Activated T-cell treated with anti-CD3 and anti-CD28 coated beads, Interleukin-2, amount 50 U/mL, for 72 hours (primary cell): ENCODE measurements around the gene KRT84. TPM values are rescaled to one million over a fixed set of nuclear protein-coding genes. Genes with fewer than 3 reads are reported as not detected.
A peak's percentile ranks its signal among the peaks of the same experiment; 100 is the strongest.

Experiments used
- ATAC-seq, 2 donors: fragments of 150-1000 bp; cut with Tn5 transposase; replicated peaks in 1 of 2; 2 replicates each; pipeline ENCODE4 v1.10.0; 2021; ENCODE audit warnings: moderate library complexity in 2 of 2, mild to moderate bottlenecking in 1 of 2
- DNase-seq, 2 donors: peaks; one replicate each; pipeline ENCODE4 v3.0.0; 2021 to 2022; ENCODE audit warnings: mixed read lengths in 1 of 2
- H3K27ac Mint-ChIP-seq: one replicate; pipeline ENCODE4 v1.8.0; 2022; ENCODE audit warnings: mild to moderate bottlenecking, moderate library complexity, mixed read lengths
- H3K27me3 Mint-ChIP-seq: one replicate; pipeline ENCODE4 v1.8.0; 2022; ENCODE audit warnings: low read depth, mixed read lengths
- H3K36me3 Mint-ChIP-seq, 2 donors: one replicate each; pipeline ENCODE4 v1.8.0; 2022; ENCODE audit warnings: mixed read lengths in 2 of 2, mild to moderate bottlenecking in 1 of 2; ENCODE audit not compliant: insufficient read depth in 2 of 2
- H3K4me1 Mint-ChIP-seq: one replicate; pipeline ENCODE4 v1.8.0; 2022; ENCODE audit warnings: low read depth, mixed read lengths
- H3K4me3 Mint-ChIP-seq, 2 donors: one replicate each; pipeline ENCODE4 v1.8.0; 2022; ENCODE audit warnings: mild to moderate bottlenecking in 2 of 2, mixed read lengths in 2 of 2, moderate library complexity in 2 of 2
- H3K9me3 Mint-ChIP-seq, 2 donors: one replicate each; pipeline ENCODE4 v1.8.0; 2022; ENCODE audit warnings: mixed read lengths in 2 of 2
- total RNA-seq, 2 donors: library from RNA; stranded (reverse); gene quantifications; one replicate each; pipeline ENCODE4 v1.2.3, GENCODE V29; 2022

KRT84 gene
- total RNA-seq, 2 donors from 2014 or later: not detected

DNA sequence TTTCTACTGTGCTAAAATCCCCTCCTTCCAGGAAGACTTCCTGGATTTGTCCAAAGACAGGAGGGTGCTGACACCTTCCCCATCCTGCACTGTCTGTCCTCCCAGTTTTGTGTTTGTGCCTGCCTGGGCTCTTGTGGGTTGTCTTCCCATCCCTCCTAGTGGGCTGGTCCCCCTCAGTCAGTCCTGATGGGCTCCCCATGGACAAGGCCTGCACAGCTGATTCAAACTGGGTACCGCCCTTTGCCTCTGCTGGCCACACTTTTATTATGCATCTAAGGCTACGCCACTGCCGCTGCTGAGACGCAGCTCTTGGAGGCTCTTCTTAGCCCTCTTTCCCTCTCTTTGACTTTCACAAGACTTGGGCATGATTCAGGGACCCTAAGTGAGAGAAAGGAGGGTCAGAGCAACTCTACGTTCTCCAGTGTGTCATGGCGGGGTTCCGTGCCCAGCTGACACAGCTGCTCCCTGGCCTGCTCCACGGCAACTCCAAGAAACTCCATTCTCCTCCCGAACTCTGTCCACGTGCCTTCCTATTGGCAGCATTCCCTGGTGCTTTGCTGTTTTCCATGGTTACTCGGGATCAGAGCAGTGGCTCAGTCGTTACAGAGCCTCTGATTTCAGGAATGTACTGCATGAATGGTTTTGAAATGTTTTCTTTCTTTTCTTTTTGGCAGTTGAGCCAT is 14.4 kb downstream of the KRT84 start:
- Mint-ChIP-seq H3K27ac (no peak overlapping the region), H3K27me3 (peaks cover 17% of the 10 kb centered on the region), H3K4me1 (no peaks in the 10 kb centered on the region), H3K36me3 (no peaks in the 10 kb centered on the region), H3K4me3 (no peak overlapping the region), H3K9me3 (no peaks in the 10 kb centered on the region)
- no peak for DNase-seq
- no peak for ATAC-seq

GRCh38 chr12:52369809-52370208 is 15.6 kb downstream of the KRT84 start:
- no peaks in the 10 kb centered on the region for H3K36me3 Mint-ChIP-seq
- DNase-seq (no peak), ATAC-seq (no peak)
- H3K4me3 Mint-ChIP-seq: no peak overlapping the region
- no peaks in the 10 kb centered on the region for H3K9me3 Mint-ChIP-seq
- H3K4me1 Mint-ChIP-seq: no peaks in the 10 kb centered on the region
- no peak overlapping the region for H3K27ac Mint-ChIP-seq
- H3K27me3 Mint-ChIP-seq: peaks cover 12% of the 10 kb centered on the region

GRCh38 chr12:52369211-52369610 is 16.2 kb downstream of the KRT84 start:
- Mint-ChIP-seq H3K4me1 (no peaks in the 10 kb centered on the region), H3K27me3 (peaks cover 12% of the 10 kb centered on the region), H3K9me3 (no peaks in the 10 kb centered on the region), H3K27ac (no peak overlapping the region), H3K36me3 (no peaks in the 10 kb centered on the region), H3K4me3 (no peak overlapping the region)
- no peak for DNase-seq
- ATAC-seq: no peak

DNA sequence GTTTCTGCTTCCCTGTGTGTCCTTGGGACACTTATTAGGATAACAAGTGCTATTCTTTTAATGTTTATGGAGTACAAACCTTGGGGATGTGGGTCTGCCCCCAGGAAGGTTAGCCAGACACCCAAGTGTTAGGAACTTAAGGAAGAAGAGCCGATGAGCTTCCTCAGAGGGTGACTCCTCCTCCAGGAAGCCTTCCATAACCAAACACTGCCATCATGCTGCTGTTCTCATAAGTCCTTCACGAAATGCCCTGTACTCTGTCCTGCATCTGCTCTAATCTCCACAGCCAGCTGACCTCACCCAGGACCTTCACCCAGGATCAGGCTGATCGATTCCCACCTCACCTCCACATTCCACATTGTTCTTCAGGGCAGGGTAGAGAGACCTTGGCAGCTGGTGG is 16.9 kb downstream of the KRT84 start:
- no peak overlapping the region for H3K27ac Mint-ChIP-seq
- DNase-seq: no peak
- no peaks in the 10 kb centered on the region for H3K4me1 Mint-ChIP-seq
- ATAC-seq: no peak
- H3K36me3 Mint-ChIP-seq: no peaks in the 10 kb centered on the region
- H3K9me3 Mint-ChIP-seq: no peaks in the 10 kb centered on the region
- peaks cover 12% of the 10 kb centered on the region for H3K27me3 Mint-ChIP-seq
- H3K4me3 Mint-ChIP-seq: no peak overlapping the region

GRCh38 chr12:52367876-52368275 is 17.6 kb downstream of the KRT84 start:
- no peaks in the 10 kb centered on the region for H3K9me3 Mint-ChIP-seq
- peaks cover 12% of the 10 kb centered on the region for H3K27me3 Mint-ChIP-seq
- no peak overlapping the region for H3K4me3 Mint-ChIP-seq
- no peak overlapping the region for H3K27ac Mint-ChIP-seq
- ATAC-seq: no peak
- no peak for DNase-seq
- no peaks in the 10 kb centered on the region for H3K4me1 Mint-ChIP-seq
- H3K36me3 Mint-ChIP-seq: no peaks in the 10 kb centered on the region

DNA sequence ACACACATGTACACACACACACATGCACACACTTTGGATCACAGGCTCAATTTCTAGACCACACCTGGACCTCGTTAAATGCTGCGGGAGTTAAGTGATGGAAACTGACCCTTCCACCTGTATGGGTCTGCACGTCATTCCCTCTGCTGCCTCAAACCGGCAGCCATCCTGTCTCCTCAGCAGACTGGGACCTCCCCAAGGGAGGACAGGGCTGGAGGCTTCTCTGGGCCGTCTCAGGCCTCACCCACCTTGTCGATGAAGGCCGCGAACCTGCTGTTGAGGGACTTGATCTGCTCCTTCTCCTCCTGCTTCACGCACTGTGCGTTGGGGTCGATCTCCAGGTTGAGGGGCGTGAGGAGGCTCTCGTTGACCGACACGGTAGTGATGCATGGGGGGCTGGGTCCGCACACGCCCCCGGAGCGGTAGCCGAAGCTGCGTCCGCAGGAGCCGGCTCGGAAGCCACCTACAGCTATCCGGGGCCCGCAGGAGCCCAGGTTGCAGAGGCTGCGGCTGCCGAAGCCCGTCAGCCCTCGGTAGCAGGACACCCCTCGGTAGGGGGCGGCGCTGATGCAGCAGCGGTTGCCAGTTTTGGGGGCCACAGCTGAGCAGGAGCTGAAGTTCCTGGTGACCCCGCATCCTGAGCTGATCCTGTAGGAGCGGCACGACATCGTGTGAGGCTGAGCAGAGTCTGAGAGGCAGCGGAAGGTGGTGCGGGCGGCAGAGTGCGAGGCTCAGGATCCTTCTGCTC is 18.5 kb downstream of the KRT84 start, which contains the start of gene KRT85:
Gene KRT85 (minus strand): TSS at position 744 of the 748 bp plus-strand sequence. CDS start 76 bp downstream, at position 668.
- H3K27me3 Mint-ChIP-seq: peaks cover 12% of the 10 kb centered on the region

DNA sequence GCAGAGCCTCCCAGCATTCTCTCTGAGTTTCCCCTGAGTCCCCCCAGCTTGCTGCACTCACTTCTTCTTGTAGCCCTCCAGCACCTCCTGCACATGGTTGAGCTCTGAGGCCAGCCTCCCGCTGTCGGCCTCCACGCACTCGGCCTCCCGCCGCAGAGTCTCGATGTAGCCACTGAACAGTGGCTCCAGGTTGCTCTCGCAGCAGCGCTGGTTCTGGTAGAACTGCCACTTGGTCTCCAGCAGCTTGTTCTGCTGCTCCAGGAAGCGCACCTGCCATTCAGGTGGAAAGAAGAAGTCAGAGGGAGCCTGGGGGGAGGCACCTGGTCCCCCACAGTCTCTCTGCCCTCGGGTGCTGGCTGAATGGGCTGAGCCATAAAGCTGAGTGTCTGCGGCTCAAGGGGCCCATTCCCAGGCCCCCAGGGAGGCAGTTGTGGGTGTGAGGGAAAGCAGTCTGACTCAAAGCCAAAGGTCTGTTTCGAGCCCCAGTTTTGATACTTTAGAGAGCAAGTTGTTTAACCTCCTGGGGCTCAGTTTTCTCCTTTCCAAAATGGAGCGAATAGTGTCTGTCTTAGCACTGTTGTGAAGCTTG is 20.5 kb downstream of the KRT84 start:
- H3K27me3 Mint-ChIP-seq: peaks cover 6% of the 10 kb centered on the region
- H3K9me3 Mint-ChIP-seq: no peaks in the 10 kb centered on the region
- H3K4me3 Mint-ChIP-seq: no peak overlapping the region
- no peaks in the 10 kb centered on the region for H3K4me1 Mint-ChIP-seq
- DNase-seq (no peak), ATAC-seq (no peak)
- no peak overlapping the region for H3K27ac Mint-ChIP-seq
- H3K36me3 Mint-ChIP-seq: no peaks in the 10 kb centered on the region

More for the DNA sequence above, 18.5 kb downstream of the KRT84 start, which contains the start of gene KRT85:
- ATAC-seq (no peak), DNase-seq (no peak)
- Mint-ChIP-seq H3K9me3 (no peaks in the 10 kb centered on the region), H3K27ac (no peak within 1 kb of the TSS), H3K36me3 (no peaks in the 10 kb centered on the region), H3K4me3 (no peak within 1 kb of the TSS), H3K4me1 (no peaks in the 10 kb centered on the region)

DNA sequence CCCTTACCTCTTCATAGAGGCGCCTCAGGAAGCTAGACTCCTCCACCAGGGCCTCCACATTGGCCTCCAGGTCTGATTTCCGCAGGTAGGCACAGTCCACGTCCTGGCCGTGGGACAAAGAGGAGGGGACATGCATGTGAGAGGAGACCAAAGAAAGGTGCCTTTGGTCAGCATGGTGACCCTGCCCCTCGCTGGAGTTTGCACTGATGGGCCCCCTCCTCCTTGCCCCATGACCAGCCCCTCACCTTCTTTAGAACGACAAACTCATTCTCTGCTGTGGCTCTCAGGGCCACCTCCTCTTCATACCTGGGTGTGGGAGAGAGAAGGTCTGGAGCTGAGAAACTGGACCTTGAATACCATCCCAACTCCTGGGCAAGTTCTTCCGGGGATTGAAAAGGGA is 21.4 kb downstream of the KRT84 start:
- Mint-ChIP-seq H3K9me3 (no peaks in the 10 kb centered on the region), H3K4me1 (peaks cover 6% of the 10 kb centered on the region), H3K27ac (no peak overlapping the region), H3K4me3 (no peak overlapping the region), H3K36me3 (no peaks in the 10 kb centered on the region), H3K27me3 (peaks cover 6% of the 10 kb centered on the region)
- no peak for ATAC-seq
- no peak for DNase-seq

DNA sequence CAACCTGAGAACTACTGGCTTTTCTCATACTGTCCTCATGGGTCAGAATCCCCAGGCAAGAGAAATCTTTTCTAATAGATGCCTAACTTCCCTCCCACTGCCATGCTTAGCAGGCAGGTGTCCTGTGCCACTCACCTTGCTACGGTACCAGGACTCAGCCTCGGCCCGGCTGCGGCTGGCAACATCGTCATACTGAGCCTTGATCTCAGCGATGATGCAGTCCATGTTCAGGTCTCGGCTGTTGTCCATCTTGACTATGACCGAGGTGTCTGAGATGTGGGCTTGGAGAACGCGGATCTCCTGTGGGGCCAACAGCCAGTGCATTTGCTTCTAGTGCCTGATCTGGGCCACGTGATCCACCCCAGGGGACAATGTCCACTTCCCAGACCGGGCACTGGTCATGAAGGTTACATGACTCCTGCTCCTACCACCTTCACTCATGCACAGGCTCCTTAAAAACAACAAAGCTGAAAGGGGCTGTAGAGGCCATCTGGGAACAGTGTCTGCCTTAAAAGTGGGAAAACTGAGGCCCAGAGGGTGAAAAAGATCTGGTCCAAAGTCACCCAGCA is 22.3 kb downstream of the KRT84 start:
- no peak overlapping the region for H3K4me3 Mint-ChIP-seq
- ATAC-seq (no peak), DNase-seq (no peak)
- H3K27ac Mint-ChIP-seq: no peak overlapping the region
- peaks cover 15% of the 10 kb centered on the region for H3K4me1 Mint-ChIP-seq
- H3K36me3 Mint-ChIP-seq: no peaks in the 10 kb centered on the region
- no peaks in the 10 kb centered on the region for H3K9me3 Mint-ChIP-seq
- no peaks in the 10 kb centered on the region for H3K27me3 Mint-ChIP-seq

DNA sequence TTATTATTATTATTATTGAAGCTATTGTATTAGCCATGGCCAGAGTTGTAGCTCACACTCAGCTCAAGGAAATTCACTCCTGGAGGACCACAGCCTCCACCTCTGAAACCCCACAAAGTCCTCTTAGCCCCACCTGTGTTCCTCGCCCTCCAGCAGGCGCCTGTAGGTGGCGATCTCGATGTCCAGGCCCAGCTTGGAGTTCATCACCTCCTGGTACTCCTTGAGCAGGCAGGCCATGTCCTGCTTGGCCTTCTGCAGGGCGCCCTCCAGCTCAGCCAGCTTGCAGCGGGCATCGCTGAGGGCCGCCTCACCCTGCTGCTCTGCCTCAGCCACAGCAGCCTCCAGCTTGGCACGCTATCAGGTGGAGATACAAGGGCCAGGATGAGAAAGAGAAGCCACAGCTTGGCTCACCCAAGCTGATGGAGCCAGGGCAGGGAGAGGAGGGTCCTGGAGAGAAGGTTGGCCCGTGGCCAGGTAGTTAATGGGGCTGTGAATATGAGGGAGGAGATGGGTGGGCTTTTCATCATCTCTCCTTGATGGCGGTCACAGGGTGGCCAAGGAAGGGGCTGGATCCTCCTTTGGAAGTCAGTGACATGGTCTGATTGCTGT is 23.2 kb downstream of the KRT84 start:
- no peaks in the 10 kb centered on the region for H3K9me3 Mint-ChIP-seq
- H3K27ac Mint-ChIP-seq: no peak overlapping the region
- H3K27me3 Mint-ChIP-seq: no peaks in the 10 kb centered on the region
- DNase-seq (no peak), ATAC-seq (no peak)
- H3K4me3 Mint-ChIP-seq: no peak overlapping the region
- no peaks in the 10 kb centered on the region for H3K36me3 Mint-ChIP-seq
- H3K4me1 Mint-ChIP-seq: peaks cover 15% of the 10 kb centered on the region

- ATAC-seq: peak in 1 of 2 donors; percentile 15
These were observed 23.9 kb downstream of the KRT84 start for GRCh38 chr12:52361553-52361952.

GRCh38 chr12:52360663-52361271 is 24.7 kb downstream of the KRT84 start:
- no peaks in the 10 kb centered on the region for H3K36me3 Mint-ChIP-seq
- no peak for ATAC-seq
- DNase-seq: no peak
- H3K4me3 Mint-ChIP-seq: no peak overlapping the region
- no peaks in the 10 kb centered on the region for H3K27me3 Mint-ChIP-seq
- H3K9me3 Mint-ChIP-seq: no peaks in the 10 kb centered on the region
- peaks cover 15% of the 10 kb centered on the region for H3K4me1 Mint-ChIP-seq
- H3K27ac Mint-ChIP-seq: no peak overlapping the region

More at GRCh38 chr12:52361553-52361952, 23.9 kb downstream of the KRT84 start:
- no peak overlapping the region for H3K4me3 Mint-ChIP-seq
- no peaks in the 10 kb centered on the region for H3K36me3 Mint-ChIP-seq
- no peaks in the 10 kb centered on the region for H3K9me3 Mint-ChIP-seq
- DNase-seq: no peak
- no peak overlapping the region for H3K27ac Mint-ChIP-seq
- peaks cover 15% of the 10 kb centered on the region for H3K4me1 Mint-ChIP-seq
- no peaks in the 10 kb centered on the region for H3K27me3 Mint-ChIP-seq
